Progenitor cell of endocrine pancreas (in vitro differentiated cells): ENCODE results near the gene TSG101. TPM values are rescaled to one million over a fixed set of nuclear protein-coding genes. Genes with fewer than 3 reads are reported as not detected.

Experiments used
- DNase-seq: peaks from one replicate; pipeline ENCODE4 v3.0.0; 2021; ENCODE audit warnings: low spot score; ENCODE audit not compliant: unreplicated experiment
- H3K27ac Mint-ChIP-seq: 2 replicates; pipeline ENCODE4 v1.8.0; 2021; ENCODE audit warnings: mild to moderate bottlenecking, moderate library complexity, mixed read lengths
- H3K27me3 Mint-ChIP-seq: 2 replicates; pipeline ENCODE4 v1.8.0; 2021; ENCODE audit warnings: mixed read lengths
- H3K36me3 Mint-ChIP-seq: 2 replicates; pipeline ENCODE4 v1.8.0; 2022; ENCODE audit warnings: mixed read lengths; ENCODE audit not compliant: insufficient read depth
- H3K4me1 Mint-ChIP-seq: 2 replicates; pipeline ENCODE4 v1.8.0; 2021; ENCODE audit warnings: low read depth, mixed read lengths
- H3K4me3 Mint-ChIP-seq: 2 replicates; pipeline ENCODE4 v1.8.0; 2021; ENCODE audit warnings: low read depth, mild to moderate bottlenecking, moderate library complexity, mixed read lengths
- H3K9me3 Mint-ChIP-seq: 2 replicates; pipeline ENCODE4 v1.8.0; 2021; ENCODE audit warnings: low read depth, mixed read lengths
- CTCF ChIP-seq: fragments of 200-600 bp; sonication (generic); IDR thresholded peaks from one replicate; pipeline ENCODE4 v1.5.0; 2021; ENCODE audit warnings: antibody characterized with exemption, mild to moderate bottlenecking; ENCODE audit not compliant: unreplicated experiment
- total RNA-seq: library from RNA; stranded (reverse); gene quantifications from 2 replicates; pipeline ENCODE4 v1.2.1, GENCODE V29; 2021

TSG101 gene
- total RNA-seq, 1 donor from 2014 or later, result 64.5 TPM

GRCh38 chr11:18495703-18496102, 31.0 kb downstream of the TSG101 start:
- Mint-ChIP-seq H3K27me3 (no peaks in the 10 kb centered on the region), H3K4me3 (no peak overlapping the region), H3K36me3 (peaks cover 20% of the 10 kb centered on the region), H3K4me1 (peaks cover 16% of the 10 kb centered on the region), H3K9me3 (no peaks in the 10 kb centered on the region), H3K27ac (no peak overlapping the region)
- no peak for TF ChIP-seq CTCF
- DNase-seq, result no peak

GRCh38 chr11:18495271-18495670, 31.5 kb downstream of the TSG101 start:
- no peak for DNase-seq
- peaks cover 18% of the 10 kb centered on the region for H3K4me1 Mint-ChIP-seq
- TF ChIP-seq CTCF, result no peak
- no peak overlapping the region for H3K27ac Mint-ChIP-seq
- no peaks in the 10 kb centered on the region for H3K9me3 Mint-ChIP-seq
- H3K36me3 Mint-ChIP-seq, result peaks cover 22% of the 10 kb centered on the region
- no peaks in the 10 kb centered on the region for H3K27me3 Mint-ChIP-seq
- H3K4me3 Mint-ChIP-seq, result no peak overlapping the region

GRCh38 chr11:18493310-18493709, 33.4 kb downstream of the TSG101 start:
- DNase-seq, result no peak
- H3K9me3 Mint-ChIP-seq, result no peaks in the 10 kb centered on the region
- no peaks in the 10 kb centered on the region for H3K27me3 Mint-ChIP-seq
- TF ChIP-seq CTCF, result no peak
- H3K4me1 Mint-ChIP-seq, result peaks cover 18% of the 10 kb centered on the region
- H3K27ac Mint-ChIP-seq, result no peak overlapping the region
- peaks cover 21% of the 10 kb centered on the region for H3K36me3 Mint-ChIP-seq
- H3K4me3 Mint-ChIP-seq, result no peak overlapping the region

- H3K4me1 Mint-ChIP-seq, result peaks cover 18% of the 10 kb centered on the region
- no peak overlapping the region for H3K4me3 Mint-ChIP-seq
- peaks cover 21% of the 10 kb centered on the region for H3K36me3 Mint-ChIP-seq
- DNase-seq, result no peak
- H3K27ac Mint-ChIP-seq, result no peak overlapping the region
- H3K9me3 Mint-ChIP-seq, result no peaks in the 10 kb centered on the region
- H3K27me3 Mint-ChIP-seq, result no peaks in the 10 kb centered on the region
- TF ChIP-seq CTCF, result no peak
These were observed 33.9 kb downstream of the TSG101 start for GRCh38 chr11:18492888-18493287.

GRCh38 chr11:18491924-18492323, 34.8 kb downstream of the TSG101 start:
- Mint-ChIP-seq H3K27ac (no peak overlapping the region), H3K36me3 (peaks cover 24% of the 10 kb centered on the region), H3K4me3 (no peak overlapping the region), H3K4me1 (peaks cover 18% of the 10 kb centered on the region), H3K9me3 (no peaks in the 10 kb centered on the region), H3K27me3 (no peaks in the 10 kb centered on the region)
- no peak for DNase-seq
- TF ChIP-seq CTCF, result no peak
